Liver (tissue), 9 donors: Measurements from ENCODE around the gene NUP160. TPM values are rescaled to one million over a fixed set of nuclear protein-coding genes. Genes with fewer than 3 reads are reported as not detected.
"Not testable (repeated sequence)": the region's sequence is repeated elsewhere in the genome, so short reads cannot be mapped to it uniquely, and the experiment has no call there.

ENCODE experiments used
- DNase-seq: peaks from one replicate; pipeline ENCODE4 v3.0.0-alpha.2; 2017; ENCODE audit warnings: low spot score
- H3K27ac ChIP-seq, 2 donors: one replicate each; pipeline ENCODE4 v1.7.0; 2013; ENCODE audit warnings: inconsistent platforms in 2 of 2, low read length in 2 of 2, control low read depth in 1 of 2, low read depth in 1 of 2, mild to moderate bottlenecking in 1 of 2
- H3K27me3 ChIP-seq, 4 donors: one replicate each; pipeline versions ENCODE4 v1.6.1 to v1.7.0; 2013; ENCODE audit warnings: low read length in 3 of 4, inconsistent platforms in 1 of 4, mild to moderate bottlenecking in 1 of 4, moderate library complexity in 1 of 4; ENCODE audit not compliant: control insufficient read depth in 4 of 4, insufficient read depth in 4 of 4
- H3K36me3 ChIP-seq, 4 donors: one replicate each; pipeline versions ENCODE4 v1.6.1 to v1.7.0; 2013; ENCODE audit warnings: low read length in 3 of 4, mild to moderate bottlenecking in 3 of 4, low read depth in 1 of 4, moderate library complexity in 1 of 4; ENCODE audit not compliant: control insufficient read depth in 4 of 4, insufficient read depth in 3 of 4
- H3K4me1 ChIP-seq, 4 donors: one replicate each; pipeline versions ENCODE4 v1.6.1 to v1.7.0; 2013; ENCODE audit warnings: low read length in 3 of 4, mild to moderate bottlenecking in 3 of 4, moderate library complexity in 1 of 4; ENCODE audit not compliant: control insufficient read depth in 4 of 4, insufficient read depth in 4 of 4
- H3K4me3 ChIP-seq, 3 donors: one replicate each; pipeline versions ENCODE4 v1.6.1 to v1.7.0; 2013; ENCODE audit warnings: low read length in 3 of 3, control low read depth in 1 of 3, low read depth in 1 of 3, mild to moderate bottlenecking in 1 of 3
- H3K9ac ChIP-seq, 2 donors: one replicate each; pipeline ENCODE4 v1.7.0; 2013; ENCODE audit warnings: low read length in 2 of 2, mild to moderate bottlenecking in 2 of 2, moderate library complexity in 2 of 2, control low read depth in 1 of 2, low read depth in 1 of 2
- H3K9me3 ChIP-seq, 4 donors: one replicate each; pipeline versions ENCODE4 v1.6.1 to v1.7.0; 2013; ENCODE audit warnings: low read length in 3 of 4; ENCODE audit not compliant: control insufficient read depth in 4 of 4
- EGR1 ChIP-seq, 2 donors: IDR thresholded peaks; 2 replicates each; pipeline ENCODE4 v1.6.1; 2016 to 2018; ENCODE audit warnings: antibody characterized with exemption in 2 of 2, low read depth in 2 of 2
- FOXA1 ChIP-seq: IDR thresholded peaks from 2 replicates; pipeline ENCODE4 v1.6.1; 2016; ENCODE audit warnings: antibody characterized with exemption
- FOXA2 ChIP-seq: IDR thresholded peaks from 2 replicates; pipeline ENCODE4 v1.6.1; 2016; ENCODE audit warnings: antibody characterized with exemption
- GABPA ChIP-seq, 2 donors: IDR thresholded peaks in 1 of 2; conservative IDR thresholded peaks in 1 of 2; 2 replicates each; pipeline ENCODE4 v1.6.1; 2016; ENCODE audit warnings: antibody characterized with exemption in 2 of 2, mild to moderate bottlenecking in 1 of 2, moderate library complexity in 1 of 2
- HNF4A ChIP-seq, 2 donors: conservative IDR thresholded peaks; 2 replicates each; pipeline ENCODE4 v1.6.1; 2016; ENCODE audit warnings: antibody characterized with exemption in 2 of 2, mild to moderate bottlenecking in 2 of 2
- HNF4G ChIP-seq: IDR thresholded peaks from 2 replicates; pipeline ENCODE4 v1.6.1; 2016; ENCODE audit warnings: antibody characterized with exemption
- JUND ChIP-seq, 2 donors: IDR thresholded peaks; 2 replicates each; pipeline ENCODE4 v1.6.1; 2016; ENCODE audit warnings: antibody characterized with exemption in 2 of 2
- NR2F2 ChIP-seq: IDR thresholded peaks from 2 replicates; pipeline ENCODE4 v1.6.1; 2016; ENCODE audit warnings: antibody characterized with exemption
- RAD21 ChIP-seq, 2 donors: IDR thresholded peaks; 2 replicates each; pipeline ENCODE4 v1.6.1; 2016; ENCODE audit warnings: antibody characterized with exemption in 2 of 2, mild to moderate bottlenecking in 2 of 2
- RXRA ChIP-seq, 2 donors: IDR thresholded peaks; 2 replicates each; pipeline ENCODE4 v1.6.1; 2017 to 2018; ENCODE audit warnings: antibody characterized with exemption in 2 of 2, mild to moderate bottlenecking in 1 of 2
- SP1 ChIP-seq: IDR thresholded peaks from 2 replicates; pipeline ENCODE4 v1.6.1; 2018; ENCODE audit warnings: antibody characterized with exemption, mild to moderate bottlenecking
- TAF1 ChIP-seq: conservative IDR thresholded peaks from 2 replicates; pipeline ENCODE4 v1.6.1; 2016; ENCODE audit warnings: antibody characterized with exemption, mild to moderate bottlenecking
- YY1 ChIP-seq: IDR thresholded peaks from 2 replicates; pipeline ENCODE4 v1.6.1; 2016; ENCODE audit warnings: antibody characterized with exemption, mild to moderate bottlenecking
- WGBS: extraction: QIAGEN DNeasy Blood & Tissue Kit; methylation state at CpG from one replicate; pipeline ENCODE4 v1.1.7; 2013; 5-methylcytosine and 5-hydroxymethylcytosine counted together
- polyA plus RNA-seq, 2 donors: library from polyadenylated mRNA; stranded (reverse) in 1 of 2; unstranded in 1 of 2; fragments of 200-250 nt in 1 of 2; fragments of >200 nt in 1 of 2; fragmentation: Nextera tagmentation in 1 of 2; extraction: Ambion mirVana in 1 of 2; gene quantifications; one replicate each; pipeline versions ENCODE4 v1.2.1 to v1.2.3, GENCODE V29; 2013 to 2015
- total RNA-seq, 2 donors: library from RNA; depleted of rRNA; stranded (reverse); fragments of >200 nt; gene quantifications; one replicate each; pipeline ENCODE4 v1.2.3, GENCODE V29; 2014
- TF ChIP-seq, protein P1 (sequence below): IDR thresholded peaks from 2 replicates; pipeline ENCODE4 v1.6.1; 2016; ENCODE audit warnings: antibody characterized with exemption
- TF ChIP-seq, protein P2 (sequence below): IDR thresholded peaks from 2 replicates; pipeline ENCODE4 v1.6.1; 2016; ENCODE audit warnings: antibody characterized with exemption
- TF ChIP-seq, protein P3 (sequence below): IDR thresholded peaks from 2 replicates; pipeline ENCODE4 v1.6.1; 2016; ENCODE audit warnings: antibody characterized with exemption
- TF ChIP-seq, protein P4 (sequence below): IDR thresholded peaks from 2 replicates; pipeline ENCODE4 v1.6.1; 2016; ENCODE audit warnings: antibody characterized with exemption, mild to moderate bottlenecking
- TF ChIP-seq, protein P5 (sequence below): fragments of 150-350 bp; IDR thresholded peaks from 2 replicates; pipeline ENCODE4 v1.5.1; 2017; ENCODE audit warnings: improper control_type of control experiment, low read depth, low read length; ENCODE audit not compliant: missing input control
- donor health status: healthy.
- donor health status: healthy.
- donor health status: healthy.
- donor health status: healthy.
- donor health status: healthy.

NUP160 gene
- total and polyA plus RNA-seq, 4 donors: 7.0 to 36.6 (median 17.5) TPM

DNA sequence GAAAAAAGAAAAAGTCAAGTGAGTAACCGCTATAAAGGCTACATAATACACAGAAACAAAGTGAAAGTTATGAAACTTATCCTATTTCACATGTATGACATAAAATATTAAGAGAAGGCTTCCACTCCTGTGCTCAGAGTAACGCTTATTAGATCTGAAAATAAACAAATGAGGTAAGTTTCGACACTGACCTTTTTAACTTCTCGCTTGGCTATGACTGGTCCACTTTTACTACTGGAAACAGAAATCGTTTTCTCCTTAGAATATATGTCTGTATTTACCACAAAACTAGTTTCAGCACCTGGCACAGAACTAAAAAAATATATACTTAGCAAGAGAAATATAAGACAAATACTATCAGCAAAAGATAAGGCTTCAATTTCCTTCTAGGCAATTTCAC is 97.4 kb downstream of the NUP160 start:
- WGBS: 81% methylated on average over 5 of the region's 5 CpGs
- no peaks in the 10 kb centered on the region for H3K27me3 ChIP-seq
- no peaks in the 10 kb centered on the region for H3K4me1 ChIP-seq
- H3K36me3 ChIP-seq: peaks cover 22 to 66% (median 56%) of the 10 kb centered on the region in 4 donors
- DNase-seq: no peak
- H3K9ac ChIP-seq: no peak overlapping the region
- H3K4me3 ChIP-seq: no peak overlapping the region
- H3K9me3 ChIP-seq: no peaks in the 10 kb centered on the region
- no peak overlapping the region for H3K27ac ChIP-seq
- TF ChIP-seq, protein P1, sequence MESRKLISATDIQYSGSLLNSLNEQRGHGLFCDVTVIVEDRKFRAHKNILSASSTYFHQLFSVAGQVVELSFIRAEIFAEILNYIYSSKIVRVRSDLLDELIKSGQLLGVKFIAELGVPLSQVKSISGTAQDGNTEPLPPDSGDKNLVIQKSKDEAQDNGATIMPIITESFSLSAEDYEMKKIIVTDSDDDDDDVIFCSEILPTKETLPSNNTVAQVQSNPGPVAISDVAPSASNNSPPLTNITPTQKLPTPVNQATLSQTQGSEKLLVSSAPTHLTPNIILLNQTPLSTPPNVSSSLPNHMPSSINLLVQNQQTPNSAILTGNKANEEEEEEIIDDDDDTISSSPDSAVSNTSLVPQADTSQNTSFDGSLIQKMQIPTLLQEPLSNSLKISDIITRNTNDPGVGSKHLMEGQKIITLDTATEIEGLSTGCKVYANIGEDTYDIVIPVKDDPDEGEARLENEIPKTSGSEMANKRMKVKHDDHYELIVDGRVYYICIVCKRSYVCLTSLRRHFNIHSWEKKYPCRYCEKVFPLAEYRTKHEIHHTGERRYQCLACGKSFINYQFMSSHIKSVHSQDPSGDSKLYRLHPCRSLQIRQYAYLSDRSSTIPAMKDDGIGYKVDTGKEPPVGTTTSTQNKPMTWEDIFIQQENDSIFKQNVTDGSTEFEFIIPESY: no peak
- TF ChIP-seq, protein P2, sequence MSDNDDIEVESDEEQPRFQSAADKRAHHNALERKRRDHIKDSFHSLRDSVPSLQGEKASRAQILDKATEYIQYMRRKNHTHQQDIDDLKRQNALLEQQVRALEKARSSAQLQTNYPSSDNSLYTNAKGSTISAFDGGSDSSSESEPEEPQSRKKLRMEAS: no peak
- TF ChIP-seq HNF4A (conservative IDR thresholded peaks at IDR 0.05) (no peak), TAF1 (no peak), YY1 (no peak), JUND (IDR thresholded peaks at IDR 0.05) (no peak), FOXA1 (no peak), SP1 (no peak), HNF4G (no peak), GABPA (IDR thresholded peaks at IDR 0.05 in 1 of 2, conservative IDR thresholded peaks at IDR 0.05 in 1 of 2) (no peak), FOXA2 (no peak), EGR1 (IDR thresholded peaks at IDR 0.05; ENCODE audit: low read depth in 2 of 2) (no peak), RXRA (IDR thresholded peaks at IDR 0.05) (no peak), RAD21 (IDR thresholded peaks at IDR 0.05) (no peak), NR2F2 (no peak)
- TF ChIP-seq, protein P3, sequence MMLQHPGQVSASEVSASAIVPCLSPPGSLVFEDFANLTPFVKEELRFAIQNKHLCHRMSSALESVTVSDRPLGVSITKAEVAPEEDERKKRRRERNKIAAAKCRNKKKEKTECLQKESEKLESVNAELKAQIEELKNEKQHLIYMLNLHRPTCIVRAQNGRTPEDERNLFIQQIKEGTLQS: no peak
- TF ChIP-seq, protein P4, sequence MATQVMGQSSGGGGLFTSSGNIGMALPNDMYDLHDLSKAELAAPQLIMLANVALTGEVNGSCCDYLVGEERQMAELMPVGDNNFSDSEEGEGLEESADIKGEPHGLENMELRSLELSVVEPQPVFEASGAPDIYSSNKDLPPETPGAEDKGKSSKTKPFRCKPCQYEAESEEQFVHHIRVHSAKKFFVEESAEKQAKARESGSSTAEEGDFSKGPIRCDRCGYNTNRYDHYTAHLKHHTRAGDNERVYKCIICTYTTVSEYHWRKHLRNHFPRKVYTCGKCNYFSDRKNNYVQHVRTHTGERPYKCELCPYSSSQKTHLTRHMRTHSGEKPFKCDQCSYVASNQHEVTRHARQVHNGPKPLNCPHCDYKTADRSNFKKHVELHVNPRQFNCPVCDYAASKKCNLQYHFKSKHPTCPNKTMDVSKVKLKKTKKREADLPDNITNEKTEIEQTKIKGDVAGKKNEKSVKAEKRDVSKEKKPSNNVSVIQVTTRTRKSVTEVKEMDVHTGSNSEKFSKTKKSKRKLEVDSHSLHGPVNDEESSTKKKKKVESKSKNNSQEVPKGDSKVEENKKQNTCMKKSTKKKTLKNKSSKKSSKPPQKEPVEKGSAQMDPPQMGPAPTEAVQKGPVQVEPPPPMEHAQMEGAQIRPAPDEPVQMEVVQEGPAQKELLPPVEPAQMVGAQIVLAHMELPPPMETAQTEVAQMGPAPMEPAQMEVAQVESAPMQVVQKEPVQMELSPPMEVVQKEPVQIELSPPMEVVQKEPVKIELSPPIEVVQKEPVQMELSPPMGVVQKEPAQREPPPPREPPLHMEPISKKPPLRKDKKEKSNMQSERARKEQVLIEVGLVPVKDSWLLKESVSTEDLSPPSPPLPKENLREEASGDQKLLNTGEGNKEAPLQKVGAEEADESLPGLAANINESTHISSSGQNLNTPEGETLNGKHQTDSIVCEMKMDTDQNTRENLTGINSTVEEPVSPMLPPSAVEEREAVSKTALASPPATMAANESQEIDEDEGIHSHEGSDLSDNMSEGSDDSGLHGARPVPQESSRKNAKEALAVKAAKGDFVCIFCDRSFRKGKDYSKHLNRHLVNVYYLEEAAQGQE: no peak
- TF ChIP-seq, protein P5, sequence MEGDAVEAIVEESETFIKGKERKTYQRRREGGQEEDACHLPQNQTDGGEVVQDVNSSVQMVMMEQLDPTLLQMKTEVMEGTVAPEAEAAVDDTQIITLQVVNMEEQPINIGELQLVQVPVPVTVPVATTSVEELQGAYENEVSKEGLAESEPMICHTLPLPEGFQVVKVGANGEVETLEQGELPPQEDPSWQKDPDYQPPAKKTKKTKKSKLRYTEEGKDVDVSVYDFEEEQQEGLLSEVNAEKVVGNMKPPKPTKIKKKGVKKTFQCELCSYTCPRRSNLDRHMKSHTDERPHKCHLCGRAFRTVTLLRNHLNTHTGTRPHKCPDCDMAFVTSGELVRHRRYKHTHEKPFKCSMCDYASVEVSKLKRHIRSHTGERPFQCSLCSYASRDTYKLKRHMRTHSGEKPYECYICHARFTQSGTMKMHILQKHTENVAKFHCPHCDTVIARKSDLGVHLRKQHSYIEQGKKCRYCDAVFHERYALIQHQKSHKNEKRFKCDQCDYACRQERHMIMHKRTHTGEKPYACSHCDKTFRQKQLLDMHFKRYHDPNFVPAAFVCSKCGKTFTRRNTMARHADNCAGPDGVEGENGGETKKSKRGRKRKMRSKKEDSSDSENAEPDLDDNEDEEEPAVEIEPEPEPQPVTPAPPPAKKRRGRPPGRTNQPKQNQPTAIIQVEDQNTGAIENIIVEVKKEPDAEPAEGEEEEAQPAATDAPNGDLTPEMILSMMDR: no peak

DNA sequence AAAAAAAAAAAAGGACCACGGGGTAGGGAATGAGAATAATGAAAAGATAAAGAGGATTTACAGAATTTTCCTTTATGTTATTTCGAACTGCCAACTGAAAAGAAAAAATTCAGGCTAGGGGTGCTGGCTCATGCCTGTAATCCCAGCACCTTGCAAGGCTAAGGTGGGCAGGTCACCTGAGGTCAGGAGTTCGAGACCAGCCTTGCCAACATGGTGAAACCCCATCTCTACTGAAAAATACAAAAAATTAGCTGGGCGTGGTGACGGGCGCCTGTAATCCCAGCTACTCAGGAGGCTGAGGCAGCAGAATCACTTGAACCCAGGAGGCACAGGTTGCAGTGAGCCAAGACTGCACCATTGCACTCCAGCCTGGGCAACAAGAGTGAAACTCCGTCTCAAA is 105.7 kb downstream of the NUP160 start:
- not testable (repeated sequence) for H3K9me3 ChIP-seq, H3K27ac ChIP-seq, H3K27me3 ChIP-seq, H3K9ac ChIP-seq, H3K4me1 ChIP-seq, DNase-seq, H3K4me3 ChIP-seq
- whole genome bisulfite sequencing: 97% methylated on average over 7 of the region's 7 CpGs
- peaks cover 12 to 84% (median 63%) of the 10 kb centered on the region in 4 donors for H3K36me3 ChIP-seq

DNA sequence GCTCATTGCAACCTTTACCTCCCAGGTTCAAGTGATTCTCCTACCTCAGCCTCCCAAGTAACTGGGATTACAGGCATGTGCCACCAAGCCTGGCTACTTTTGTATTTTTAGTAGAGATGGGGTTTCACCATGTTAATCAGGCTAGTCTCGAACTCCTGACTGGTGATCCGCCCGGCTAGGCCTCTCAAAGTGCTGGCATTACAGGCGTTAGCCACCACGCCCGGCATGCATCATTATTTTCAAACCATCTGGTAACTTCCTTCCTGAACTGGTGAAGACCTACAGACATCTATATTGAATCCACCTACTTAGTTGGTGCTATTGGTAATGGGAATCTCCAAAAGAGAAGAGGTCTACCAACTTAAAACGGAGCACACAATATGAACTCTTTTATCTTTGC is 110.3 kb downstream of the NUP160 start:
- not testable (repeated sequence) for H3K4me1 ChIP-seq, DNase-seq, H3K27me3 ChIP-seq, H3K9me3 ChIP-seq, H3K9ac ChIP-seq, H3K27ac ChIP-seq, H3K4me3 ChIP-seq
- H3K36me3 ChIP-seq: peaks cover 11 to 76% (median 50%) of the 10 kb centered on the region in 4 donors
- 94% methylated on average over 7 of the region's 7 CpGs for whole genome bisulfite sequencing
